Stimulated activated CD8-positive, alpha-beta memory T cell treated with anti-CD3 and anti-CD28 coated beads, Interleukin-15, amount 100 ng/mL, for 48 hours (primary cell): ENCODE results near the gene FAM120B.

Experiments used
- DNase-seq, 2 donors: peaks; one replicate each; pipeline ENCODE4 v3.0.0-alpha.2; 2020; ENCODE audit warnings: low read depth in 2 of 2

Gene FAM120B

GRCh38 chr6:170358496-170358895, 51.9 kb downstream of the FAM120B start:
- no peak for DNase-seq

- no peak for DNase-seq
These were observed 53.9 kb downstream of the FAM120B start for GRCh38 chr6:170360476-170360875.

DNA sequence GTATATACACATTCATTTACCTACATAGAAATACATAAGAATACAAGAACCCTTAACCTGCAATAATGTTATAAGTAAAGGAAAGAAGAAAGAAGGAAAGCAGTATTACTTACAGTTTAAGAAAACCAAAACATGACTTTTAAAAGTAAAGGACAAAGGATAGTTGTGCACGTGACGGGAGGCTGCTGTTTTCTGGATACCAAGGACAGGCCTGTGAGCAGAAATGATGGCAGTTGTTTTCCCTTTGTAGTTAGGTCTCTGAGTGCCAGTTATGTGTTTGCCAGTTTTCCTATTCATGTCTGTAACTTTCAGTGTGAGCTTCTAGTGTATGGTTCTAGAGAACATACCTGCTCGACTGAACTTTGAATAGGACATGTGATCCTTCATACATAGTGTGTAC, 54.8 kb downstream of the FAM120B start:
- no peak for DNase-seq

DNA sequence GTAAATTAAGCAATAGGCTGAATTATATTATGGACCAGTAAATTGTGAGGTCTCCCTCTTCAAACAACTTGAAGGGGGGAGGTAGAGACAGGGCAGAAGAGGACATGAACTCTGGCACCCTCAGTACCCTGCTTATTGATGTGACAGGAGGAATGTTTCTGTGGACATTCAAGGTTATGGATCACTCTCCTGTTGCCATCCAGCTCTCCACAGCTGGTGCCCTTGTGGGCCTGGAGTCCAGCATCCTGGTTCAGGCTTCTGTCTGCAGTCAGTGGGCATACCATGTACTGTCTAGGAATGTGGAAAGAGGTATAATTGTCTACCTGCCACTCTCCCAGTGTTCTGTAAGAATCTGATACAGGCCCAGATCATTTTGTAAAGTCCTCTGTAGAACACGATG, 55.6 kb downstream of the FAM120B start:
- DNase-seq, result no peak

DNA sequence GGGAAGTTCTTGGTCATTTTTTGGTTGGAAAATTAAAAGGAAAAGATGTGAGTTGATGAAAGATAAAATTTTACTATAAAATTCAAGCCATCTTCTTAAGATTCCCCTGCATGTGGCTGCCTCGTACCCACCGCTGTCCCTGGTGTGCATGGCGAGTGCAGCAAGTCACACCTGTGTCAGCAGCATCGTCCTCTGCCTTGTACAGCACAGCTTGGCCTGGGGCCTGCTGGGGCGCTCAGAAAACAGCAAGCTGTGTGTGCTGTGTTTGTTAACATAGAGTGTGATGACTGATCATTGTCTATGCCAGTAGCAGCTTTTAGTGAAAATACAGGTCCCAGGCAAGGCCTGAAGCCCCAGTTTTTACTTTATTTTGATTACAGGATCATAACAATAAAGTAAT, 56.7 kb downstream of the FAM120B start:
- no peak for DNase-seq

- no peak for DNase-seq
These were observed 58.6 kb downstream of the FAM120B start for GRCh38 chr6:170365121-170365520.

DNA sequence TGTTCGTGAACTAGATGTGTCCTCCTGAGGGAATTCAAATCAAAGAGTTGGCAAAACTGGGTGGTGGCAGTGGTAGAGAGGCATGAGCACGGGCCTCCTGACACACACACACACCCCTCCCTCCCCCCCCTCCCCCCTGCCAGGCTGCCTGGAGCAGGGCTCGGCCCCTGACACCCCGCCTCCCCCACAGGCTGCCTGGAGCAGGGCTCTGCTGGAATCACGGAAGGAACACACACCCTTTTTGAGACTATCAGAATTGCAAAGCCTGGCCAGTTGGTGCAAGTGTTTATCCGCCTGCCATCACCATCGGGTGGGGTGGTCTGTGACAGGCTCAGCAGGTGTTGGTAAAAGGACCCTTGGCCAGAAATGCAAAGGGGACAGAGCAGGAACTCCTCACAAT, 59.0 kb downstream of the FAM120B start:
- DNase-seq, result no peak

DNA sequence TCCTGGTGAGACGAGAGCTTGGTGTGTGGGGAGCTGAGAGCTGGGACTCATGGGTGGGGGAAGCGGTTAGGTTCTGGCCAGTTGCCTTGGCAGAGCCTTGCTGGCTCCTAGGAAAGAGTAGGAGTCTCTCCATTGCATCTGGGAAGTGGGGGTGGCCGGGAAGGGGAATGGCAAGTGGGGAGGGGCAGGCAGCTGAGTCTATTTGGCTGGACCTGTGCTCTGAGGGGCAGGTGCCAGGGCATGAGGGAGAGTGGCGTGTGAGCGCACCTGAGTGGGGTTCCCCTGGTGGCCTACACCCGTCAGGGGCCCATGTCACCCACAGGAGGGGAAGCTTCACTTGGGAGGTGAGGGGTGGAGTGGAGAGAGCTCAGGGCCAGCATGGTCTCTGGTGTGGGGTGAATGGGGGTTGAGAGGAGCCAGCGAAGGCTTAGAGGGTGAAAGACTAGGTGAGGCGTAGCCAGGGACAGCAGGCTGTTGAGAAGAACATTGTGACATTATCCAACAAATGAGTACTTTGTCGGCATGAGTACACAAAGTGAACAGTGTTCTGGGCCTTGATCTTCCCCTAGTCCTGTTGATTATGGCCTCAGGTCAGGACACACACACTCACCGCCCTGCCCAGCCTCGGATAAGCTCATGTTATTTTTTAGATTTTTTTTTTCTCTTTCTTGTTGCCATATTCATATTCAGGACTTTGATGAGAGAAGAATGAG, 59.8 kb downstream of the FAM120B start:
- DNase-seq, result no peak

DNA sequence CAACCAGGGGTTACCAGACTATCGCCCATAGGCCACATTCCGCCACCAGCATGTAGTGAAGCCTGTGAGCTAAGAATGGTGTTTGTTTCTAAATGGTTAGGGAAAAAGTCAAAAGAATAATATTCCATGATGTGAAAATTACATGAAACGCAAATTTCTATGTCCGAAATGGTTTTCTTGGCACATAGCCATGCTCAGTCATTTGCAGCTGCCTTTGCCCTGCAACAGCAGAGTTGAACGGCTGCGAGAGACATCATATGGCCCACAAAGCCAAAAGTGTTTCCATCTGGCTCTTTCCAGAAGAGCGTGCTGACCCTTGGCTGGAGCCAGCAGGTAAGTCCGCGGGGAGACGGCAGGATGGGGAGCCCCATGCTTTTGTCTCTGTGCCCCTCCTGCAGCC, 60.7 kb downstream of the FAM120B start:
- no peak for DNase-seq

GRCh38 chr6:170368544-170368943, 62.0 kb downstream of the FAM120B start:
- DNase-seq, result no peak

- DNase-seq, result no peak
These were observed 62.8 kb downstream of the FAM120B start for GRCh38 chr6:170369403-170369802.

DNA sequence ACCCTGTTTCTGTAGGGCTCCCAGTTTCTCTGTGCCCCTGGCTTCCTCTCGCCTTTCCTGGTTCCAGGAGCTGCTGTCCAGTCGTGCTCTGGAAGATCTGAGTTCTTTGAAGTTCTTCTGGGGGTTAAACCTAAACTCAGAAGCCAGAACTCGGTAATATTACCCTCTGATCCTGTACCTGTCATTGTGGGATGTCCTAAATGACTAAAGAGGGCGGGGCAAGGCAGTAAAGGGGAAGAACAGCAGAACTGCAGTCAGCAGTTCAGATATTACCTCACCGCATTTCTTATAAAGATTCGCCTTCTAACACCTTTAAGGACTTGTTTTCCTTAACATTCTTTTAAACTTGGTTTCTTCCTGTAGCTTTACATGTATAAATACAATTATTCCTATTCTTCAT, 63.9 kb downstream of the FAM120B start:
- no peak for DNase-seq

DNA sequence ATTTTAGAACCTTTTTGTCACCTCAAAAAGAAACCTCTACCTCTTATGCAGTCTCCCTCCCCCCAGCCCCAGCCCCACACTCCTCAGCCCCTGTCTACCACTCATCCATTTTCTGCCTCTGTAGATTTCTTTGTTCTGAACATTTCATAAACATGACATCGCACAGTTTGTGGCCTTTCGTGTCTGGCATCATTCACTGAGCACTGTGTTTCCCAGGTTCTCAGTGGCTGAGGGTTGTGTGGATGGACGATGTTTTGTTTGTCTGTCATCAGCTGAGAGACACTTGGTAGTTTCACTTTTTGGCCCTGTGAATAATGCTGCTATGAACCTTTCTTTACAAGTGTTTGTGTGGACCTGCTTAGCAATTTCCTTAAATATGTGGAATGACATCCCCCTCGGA, 64.5 kb downstream of the FAM120B start:
- DNase-seq, result no peak

DNA sequence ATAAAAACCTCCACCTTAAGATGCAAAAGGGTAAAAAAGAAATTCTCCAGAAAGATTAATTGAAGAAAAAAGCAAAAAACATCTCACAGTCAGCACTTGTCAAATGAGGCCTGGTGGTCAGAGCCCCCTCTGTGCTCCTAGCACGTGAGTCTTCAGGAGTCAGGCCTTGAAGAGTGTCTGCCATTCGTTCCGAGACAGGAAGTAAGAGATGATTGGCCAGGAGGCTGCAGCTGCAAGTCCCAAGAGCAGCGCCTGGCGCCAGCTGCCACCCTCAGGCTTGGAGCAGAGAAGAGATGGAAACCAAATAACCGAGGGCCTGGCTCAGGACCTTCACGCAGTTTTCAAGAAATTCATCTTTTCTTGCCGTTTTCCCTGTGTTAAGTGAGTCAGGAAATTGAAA, 65.0 kb downstream of the FAM120B start:
- DNase-seq, result no peak

- DNase-seq, result no peak
These were observed 66.1 kb downstream of the FAM120B start for GRCh38 chr6:170372380-170373325.

GRCh38 chr6:170374571-170375444, 68.2 kb downstream of the FAM120B start:
- no peak for DNase-seq

DNA sequence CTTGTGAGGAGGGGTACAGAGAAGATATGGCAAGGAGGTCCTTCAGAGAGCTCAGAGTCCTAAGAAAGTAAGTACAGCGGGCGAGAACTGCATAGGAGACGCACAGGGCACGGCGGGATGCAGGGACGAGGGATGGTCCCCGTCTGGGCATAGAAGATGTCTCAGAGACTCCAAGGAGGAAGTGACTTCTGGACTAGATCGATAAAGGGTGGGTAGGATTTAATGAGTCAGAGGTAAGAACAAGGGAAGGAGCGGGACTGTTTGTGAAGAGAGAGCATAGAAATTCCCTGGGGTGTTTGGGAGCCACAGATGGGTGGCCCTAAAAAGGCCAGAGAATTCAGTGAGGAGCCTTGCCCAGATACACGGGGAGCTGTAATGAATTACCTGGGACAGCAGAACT, 69.1 kb downstream of the FAM120B start:
- no peak for DNase-seq

DNA sequence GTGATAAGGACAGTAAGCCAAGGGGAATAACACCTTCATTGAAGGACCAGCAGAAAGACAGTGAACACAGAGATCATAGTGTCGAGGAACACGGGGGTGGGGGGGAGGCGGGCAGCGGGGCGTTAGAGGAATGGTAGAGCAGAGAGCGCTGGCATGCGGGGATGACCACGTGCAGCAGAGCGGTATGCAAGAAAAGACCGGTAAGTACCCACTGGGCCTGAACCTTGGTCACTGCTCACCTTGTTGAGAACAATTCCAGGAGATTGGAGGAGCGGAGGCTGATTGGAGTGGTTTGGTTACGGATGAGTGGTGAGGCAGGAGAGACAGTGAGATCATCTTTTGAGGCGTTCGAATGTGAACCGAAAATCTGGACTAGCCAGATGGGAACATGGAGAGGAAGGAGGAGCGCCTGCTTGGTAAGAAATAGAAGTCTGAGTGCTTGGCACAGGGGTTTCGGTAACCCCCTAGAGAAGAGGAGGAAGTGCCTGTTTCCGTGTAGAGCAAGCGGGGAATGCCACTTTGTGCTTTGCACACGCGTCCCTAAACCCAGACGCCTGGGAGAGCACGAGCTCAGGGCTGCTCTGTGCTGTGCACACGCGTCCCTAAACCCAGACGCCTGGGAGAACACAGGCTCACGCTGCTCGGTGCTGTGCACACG, 70.0 kb downstream of the FAM120B start:
- DNase-seq, result no peak

- DNase-seq, result no peak
These were observed 71.9 kb downstream of the FAM120B start for GRCh38 chr6:170378502-170378901.

DNA sequence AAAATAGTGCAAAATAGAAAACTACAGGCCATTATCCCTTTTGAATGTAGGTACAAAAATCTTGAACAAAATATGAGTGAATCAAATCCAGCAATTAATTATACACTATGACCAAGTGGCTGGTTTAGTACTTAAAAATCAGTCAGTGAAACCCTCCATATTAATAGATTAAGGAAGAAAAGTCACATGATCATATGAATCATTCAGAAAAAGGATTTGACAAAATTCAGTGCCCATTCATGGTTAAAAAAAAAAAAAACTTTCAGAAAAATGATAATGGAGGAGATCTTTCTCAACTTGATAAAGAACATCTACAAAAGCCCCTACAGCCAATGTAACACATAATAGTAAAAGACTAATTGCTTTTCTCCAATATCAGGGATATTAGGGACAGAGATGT, 75.0 kb downstream of the FAM120B start:
- no peak for DNase-seq

DNA sequence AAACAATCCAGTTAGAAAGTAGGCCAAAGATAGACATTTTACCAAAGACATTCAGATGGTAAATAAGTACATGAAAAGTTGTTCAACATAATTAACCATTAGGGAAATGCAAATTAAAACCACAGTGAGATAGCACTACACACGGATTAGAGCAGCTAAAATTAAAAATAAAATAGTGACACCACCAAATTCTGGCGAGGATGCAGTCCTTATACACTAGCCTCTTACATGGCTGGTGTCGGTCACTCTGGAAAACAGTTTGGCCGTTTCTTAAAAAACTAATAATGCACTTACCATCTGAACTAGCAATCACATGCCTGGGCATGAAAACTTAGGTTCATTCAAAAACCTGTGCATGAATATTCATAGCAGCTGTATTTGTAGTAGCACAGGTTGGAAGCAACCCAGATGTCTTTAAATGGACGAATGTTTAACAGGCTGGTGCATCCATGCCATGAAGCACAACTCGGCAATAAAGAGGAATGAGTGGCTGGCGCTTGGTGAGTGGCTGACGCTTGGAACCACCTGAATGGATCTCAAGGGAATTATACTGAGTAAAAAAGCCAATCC, 77.0 kb downstream of the FAM120B start:
- DNase-seq, result no peak
